ENCODE measurements around the gene FREM2. TPM values are rescaled to one million over a fixed set of nuclear protein-coding genes. Genes with fewer than 3 reads are reported as not detected.

Gene FREM2
- total RNA-seq, 1 experiment from 2014 or later = 0.04 TPM

- Histone ChIP-seq H3K9ac (ENCODE audit: low read length) (no peak overlapping the region), H3K79me2 (ENCODE audit: low read length) (no peaks in the 10 kb centered on the region), H3K9me2 (replicated peaks; ENCODE audit: low read length) (no peaks in the 10 kb centered on the region), H4K20me1 (ENCODE audit: low read length) (no peaks in the 10 kb centered on the region), H3K27me3 (ENCODE audit: low read length) (peaks cover 40% of the 10 kb centered on the region), H3K36me3 (ENCODE audit: low read depth, low read length) (no peaks in the 10 kb centered on the region), H3K27ac (ENCODE audit: low read length) (no peak overlapping the region), H3K9me3 (ENCODE audit: low read length) (no peaks in the 10 kb centered on the region), H2AFZ (ENCODE audit: low read length) (no peak overlapping the region), H3F3A (ENCODE audit: low read length, unreplicated experiment) (no peaks in the 10 kb centered on the region), H3K4me3 (ENCODE audit: low read length) (no peak overlapping the region), H3K4me2 (ENCODE audit: low read length) (no peak overlapping the region), H3K4me1 (ENCODE audit: insufficient read depth, low read length) (no peaks in the 10 kb centered on the region)
- no TSS peak for BruUV-seq (replicated peaks)
- ChIA-PET POLR2A (ENCODE audit: unreplicated experiment) (no interaction called here), CTCF (no interaction called here)
- no peak for ATAC-seq
- DNase-seq = no peak
- TF ChIP-seq EZH2 (IDR thresholded peaks at IDR 0.05; ENCODE audit: low read length, unreplicated experiment) (no peak), EZH2phosphoT487 (IDR thresholded peaks at IDR 0.05; ENCODE audit: borderline replicate concordance, low read length) (no peak)
- TF ChIP-seq, protein P1, sequence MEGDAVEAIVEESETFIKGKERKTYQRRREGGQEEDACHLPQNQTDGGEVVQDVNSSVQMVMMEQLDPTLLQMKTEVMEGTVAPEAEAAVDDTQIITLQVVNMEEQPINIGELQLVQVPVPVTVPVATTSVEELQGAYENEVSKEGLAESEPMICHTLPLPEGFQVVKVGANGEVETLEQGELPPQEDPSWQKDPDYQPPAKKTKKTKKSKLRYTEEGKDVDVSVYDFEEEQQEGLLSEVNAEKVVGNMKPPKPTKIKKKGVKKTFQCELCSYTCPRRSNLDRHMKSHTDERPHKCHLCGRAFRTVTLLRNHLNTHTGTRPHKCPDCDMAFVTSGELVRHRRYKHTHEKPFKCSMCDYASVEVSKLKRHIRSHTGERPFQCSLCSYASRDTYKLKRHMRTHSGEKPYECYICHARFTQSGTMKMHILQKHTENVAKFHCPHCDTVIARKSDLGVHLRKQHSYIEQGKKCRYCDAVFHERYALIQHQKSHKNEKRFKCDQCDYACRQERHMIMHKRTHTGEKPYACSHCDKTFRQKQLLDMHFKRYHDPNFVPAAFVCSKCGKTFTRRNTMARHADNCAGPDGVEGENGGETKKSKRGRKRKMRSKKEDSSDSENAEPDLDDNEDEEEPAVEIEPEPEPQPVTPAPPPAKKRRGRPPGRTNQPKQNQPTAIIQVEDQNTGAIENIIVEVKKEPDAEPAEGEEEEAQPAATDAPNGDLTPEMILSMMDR (conservative IDR thresholded peaks at IDR 0.05; ENCODE audit: low read depth, low read length) = no peak
- intact Hi-C loops (cut with micrococcal nuclease) = no loop called here
Measured at GRCh38 chr13:38785490-38785889, 98.6 kb downstream of the FREM2 start.

DNA sequence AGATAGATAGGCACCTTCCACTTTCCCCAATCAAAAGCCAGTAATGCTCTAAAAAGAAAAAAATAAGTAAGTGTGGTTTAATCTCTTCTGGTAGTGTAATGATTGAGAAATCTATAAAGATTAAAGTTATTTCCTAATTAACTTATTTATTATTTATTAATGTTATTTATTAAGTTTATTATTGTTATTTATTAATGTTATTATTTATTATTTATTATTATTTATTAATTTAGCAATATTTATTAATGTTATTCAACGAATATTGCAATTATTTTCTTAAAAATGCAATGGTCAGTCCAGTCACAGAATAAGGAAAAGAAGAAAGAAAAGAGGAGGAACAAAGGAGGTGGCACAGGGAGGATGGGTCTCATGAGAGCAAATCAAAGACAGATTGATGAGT is 100.7 kb downstream of the FREM2 start:
- Histone ChIP-seq H3F3A (ENCODE audit: low read length, unreplicated experiment) (no peaks in the 10 kb centered on the region), H3K9me3 (ENCODE audit: low read length) (no peaks in the 10 kb centered on the region), H3K9me2 (replicated peaks; ENCODE audit: low read length) (no peaks in the 10 kb centered on the region), H3K27me3 (ENCODE audit: low read length) (peaks cover 41% of the 10 kb centered on the region), H3K79me2 (ENCODE audit: low read length) (no peaks in the 10 kb centered on the region), H3K36me3 (ENCODE audit: low read depth, low read length) (no peaks in the 10 kb centered on the region), H3K4me1 (ENCODE audit: insufficient read depth, low read length) (no peaks in the 10 kb centered on the region), H3K4me3 (ENCODE audit: low read length) (no peak overlapping the region), H3K9ac (ENCODE audit: low read length) (no peak overlapping the region), H3K4me2 (ENCODE audit: low read length) (no peak overlapping the region), H4K20me1 (ENCODE audit: low read length) (no peaks in the 10 kb centered on the region), H2AFZ (ENCODE audit: low read length) (no peak overlapping the region), H3K27ac (ENCODE audit: low read length) (no peak overlapping the region)
- ATAC-seq (no peak), DNase-seq (no peak)
- POLR2A ChIA-PET (ENCODE audit: unreplicated experiment) = interaction anchor here (0.6 kb wide), 1 partner anchor 219 kb away, joined by 4 read pairs; no protein-coding TSS in a partner anchor
- intact Hi-C loops (cut with micrococcal nuclease) = no loop called here
- CTCF ChIA-PET = no interaction called here
- no TSS peak for BruUV-seq (replicated peaks)
- TF ChIP-seq EZH2phosphoT487 (IDR thresholded peaks at IDR 0.05; ENCODE audit: borderline replicate concordance, low read length) (no peak), EZH2 (IDR thresholded peaks at IDR 0.05; ENCODE audit: low read length, unreplicated experiment) (no peak)
- TF ChIP-seq, protein P1 (conservative IDR thresholded peaks at IDR 0.05; ENCODE audit: low read depth, low read length) = no peak

GRCh38 chr13:38796890-38797289 is 110.0 kb downstream of the FREM2 start:
- no TSS peak for BruUV-seq (replicated peaks)
- ATAC-seq (no peak), DNase-seq (no peak)
- Histone ChIP-seq H3K9ac (ENCODE audit: low read length) (no peak overlapping the region), H2AFZ (ENCODE audit: low read length) (no peak overlapping the region), H3K9me2 (replicated peaks; ENCODE audit: low read length) (no peaks in the 10 kb centered on the region), H3K27ac (ENCODE audit: low read length) (no peak overlapping the region), H4K20me1 (ENCODE audit: low read length) (no peaks in the 10 kb centered on the region), H3K36me3 (ENCODE audit: low read depth, low read length) (no peaks in the 10 kb centered on the region), H3K4me3 (ENCODE audit: low read length) (no peak overlapping the region), H3K27me3 (ENCODE audit: low read length) (no peaks in the 10 kb centered on the region; the same call in 1 of the 2 replicates), H3K4me1 (ENCODE audit: insufficient read depth, low read length) (no peaks in the 10 kb centered on the region), H3K4me2 (ENCODE audit: low read length) (no peak overlapping the region), H3K79me2 (ENCODE audit: low read length) (no peaks in the 10 kb centered on the region), H3K9me3 (ENCODE audit: low read length) (no peaks in the 10 kb centered on the region), H3F3A (ENCODE audit: low read length, unreplicated experiment) (no peaks in the 10 kb centered on the region)
- intact Hi-C loops (cut with micrococcal nuclease) = no loop called here
- ChIA-PET CTCF (no interaction called here), POLR2A (ENCODE audit: unreplicated experiment) (no interaction called here)
- TF ChIP-seq, protein P1 (conservative IDR thresholded peaks at IDR 0.05; ENCODE audit: low read depth, low read length) = no peak
- TF ChIP-seq EZH2 (IDR thresholded peaks at IDR 0.05; ENCODE audit: low read length, unreplicated experiment) (no peak), EZH2phosphoT487 (IDR thresholded peaks at IDR 0.05; ENCODE audit: borderline replicate concordance, low read length) (no peak)

All from PC-3 (cell line).